GM18498 (cell line): Measurements from ENCODE around the gene UNC80.

Experiments used
- ATAC-seq: cut with Tn5 transposase; IDR thresholded peaks from one replicate; pipeline ENCODE4 v1.9.1; 2021; ENCODE audit warnings: mild to moderate bottlenecking, moderate library complexity; ENCODE audit not compliant: unreplicated experiment

UNC80 gene

GRCh38 chr2:209808521-209808920, 36.9 kb downstream of the UNC80 start:
- ATAC-seq: no peak

- no peak for ATAC-seq
Measured at GRCh38 chr2:209809256-209809655, 37.6 kb downstream of the UNC80 start.

DNA sequence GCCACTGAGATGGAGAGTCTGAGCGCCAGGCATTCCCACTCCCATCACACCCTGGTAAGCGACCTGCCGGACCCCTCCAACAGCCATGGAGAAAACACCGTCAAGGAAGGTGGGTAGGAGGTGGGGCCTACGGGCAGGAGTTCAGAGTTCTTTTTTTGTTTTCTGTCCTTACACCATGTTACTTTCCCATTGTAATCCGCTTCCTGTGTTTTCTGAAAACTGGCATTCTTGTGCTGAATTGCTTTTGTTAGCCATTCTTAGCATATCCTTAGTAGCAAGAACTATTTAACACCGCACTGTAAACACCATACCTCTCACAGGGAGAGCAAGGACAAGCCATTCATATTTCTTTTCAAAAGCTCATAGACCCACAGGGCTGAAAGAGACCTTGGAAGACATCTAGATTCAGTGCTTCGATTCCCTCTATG, 46.2 kb downstream of the UNC80 start:
- ATAC-seq: no peak

DNA sequence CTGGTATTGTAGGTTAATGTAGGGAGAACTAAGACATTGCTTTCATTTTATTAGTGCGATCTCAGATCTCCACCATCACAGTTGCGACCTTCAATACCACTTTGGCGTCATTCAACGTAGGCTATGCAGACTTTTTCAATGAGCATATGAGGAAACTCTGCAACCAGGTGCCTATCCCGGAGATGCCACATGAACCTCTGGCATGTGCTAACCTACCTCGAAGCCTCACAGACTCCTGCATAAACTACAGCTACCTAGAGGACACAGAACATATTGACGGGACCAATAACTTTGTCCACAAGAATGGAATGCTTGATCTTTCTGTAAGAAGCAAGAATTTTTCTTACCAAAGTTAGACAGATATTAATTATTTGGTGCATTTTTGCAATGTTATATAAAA, 47.3 kb downstream of the UNC80 start:
- ATAC-seq: no peak

GRCh38 chr2:209821806-209822205, 50.2 kb downstream of the UNC80 start:
- no peak for ATAC-seq

- no peak for ATAC-seq
Measured at GRCh38 chr2:209823484-209823883, 51.9 kb downstream of the UNC80 start.

DNA sequence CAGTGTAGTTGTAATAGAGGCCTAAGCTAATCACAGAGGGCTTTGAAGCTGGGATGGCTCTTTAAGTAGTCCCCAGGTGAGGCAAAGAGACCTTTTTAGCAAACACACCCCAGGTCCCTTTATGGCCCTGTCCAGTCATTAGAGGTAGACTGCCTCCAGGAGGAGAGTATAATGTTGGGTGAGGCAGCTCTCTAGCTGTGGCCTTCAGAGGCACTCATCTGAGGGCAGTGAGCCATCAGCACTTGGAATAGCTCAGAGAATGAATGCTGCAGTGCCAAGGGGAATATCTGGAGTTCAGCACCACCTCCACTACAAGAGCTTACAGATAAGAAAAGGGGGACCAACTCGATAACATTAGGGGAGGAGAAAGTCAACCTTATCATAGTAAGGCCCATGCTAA, 52.8 kb downstream of the UNC80 start:
- ATAC-seq: no peak

DNA sequence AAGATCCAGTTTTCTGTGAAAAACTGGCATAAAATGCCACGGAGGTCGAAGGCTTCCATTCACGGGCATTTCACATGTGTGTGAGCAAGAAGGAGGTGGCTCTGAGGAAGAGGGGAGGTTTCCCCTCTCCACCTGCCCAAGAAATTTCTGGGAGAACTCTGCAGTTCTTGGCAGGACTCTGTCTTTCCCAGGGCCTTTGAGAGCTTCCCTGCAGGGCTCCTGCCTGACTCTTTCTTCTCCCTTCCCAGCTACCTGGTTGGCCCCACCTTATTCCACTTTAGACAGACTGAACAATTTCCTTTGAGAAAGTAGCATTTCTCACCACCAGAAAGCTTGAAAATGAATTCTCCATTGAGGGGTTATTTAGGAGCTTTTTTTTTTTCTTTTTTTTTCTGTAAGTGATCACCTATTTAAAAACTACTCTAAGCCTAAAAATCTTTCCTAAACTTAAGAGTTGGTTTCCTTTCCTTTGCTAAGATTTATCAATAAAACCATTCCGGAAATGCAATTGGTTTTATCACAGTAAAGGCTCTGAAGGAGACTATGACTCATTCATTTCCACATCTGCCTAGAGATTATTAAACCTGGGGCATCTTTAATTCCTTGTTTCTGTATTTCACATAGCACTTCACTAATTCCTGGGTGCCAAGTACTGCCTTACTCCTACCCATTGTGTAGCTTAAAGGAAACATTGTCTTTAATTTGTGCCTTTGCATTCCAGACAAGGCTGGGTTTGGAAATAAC, 59.3 kb downstream of the UNC80 start:
- ATAC-seq: no peak

DNA sequence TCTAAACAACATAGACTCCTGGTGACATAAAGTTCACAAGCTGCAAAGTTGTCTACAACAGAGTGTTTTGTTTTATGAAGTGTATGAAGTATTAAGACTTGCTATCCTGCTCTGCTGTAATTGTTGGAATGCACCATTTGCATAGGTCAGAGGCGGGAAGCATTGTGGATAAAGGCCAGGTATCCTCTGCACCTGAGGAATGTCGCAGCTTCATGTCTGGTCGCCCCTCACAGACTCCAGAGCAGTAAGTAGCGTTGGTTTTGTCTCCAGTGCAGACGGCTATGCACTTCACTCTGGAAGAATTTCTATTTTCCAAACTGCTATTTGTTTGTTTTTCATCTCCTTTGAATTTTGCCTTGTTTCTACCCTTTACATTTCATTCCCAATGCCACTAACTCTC, 63.1 kb downstream of the UNC80 start:
- no peak for ATAC-seq

DNA sequence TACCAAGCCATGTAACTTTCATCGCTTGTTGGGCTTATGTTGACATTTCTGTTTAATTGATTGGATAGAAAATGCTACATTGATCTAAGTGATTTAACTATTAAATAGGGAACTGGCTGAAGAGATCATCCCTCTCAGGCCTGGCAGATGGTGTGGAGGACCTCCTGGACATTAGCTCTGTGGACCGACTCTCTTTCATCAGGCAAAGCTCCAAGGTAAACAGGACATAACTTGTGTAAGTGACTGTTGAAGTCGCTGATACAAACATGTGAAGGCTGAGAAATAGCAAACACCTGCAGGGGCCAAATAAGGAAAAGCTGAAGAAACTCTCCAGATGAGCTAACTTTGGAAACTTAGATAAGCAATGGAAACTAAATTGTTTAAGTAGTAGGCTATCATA, 68.8 kb downstream of the UNC80 start:
- ATAC-seq: no peak

- no peak for ATAC-seq
Measured at GRCh38 chr2:209845666-209846065, 74.0 kb downstream of the UNC80 start.

GRCh38 chr2:209864716-209865295, 93.2 kb downstream of the UNC80 start:
- ATAC-seq: no peak

- ATAC-seq: no peak
Measured at GRCh38 chr2:209868271-209868994, 96.8 kb downstream of the UNC80 start.

DNA sequence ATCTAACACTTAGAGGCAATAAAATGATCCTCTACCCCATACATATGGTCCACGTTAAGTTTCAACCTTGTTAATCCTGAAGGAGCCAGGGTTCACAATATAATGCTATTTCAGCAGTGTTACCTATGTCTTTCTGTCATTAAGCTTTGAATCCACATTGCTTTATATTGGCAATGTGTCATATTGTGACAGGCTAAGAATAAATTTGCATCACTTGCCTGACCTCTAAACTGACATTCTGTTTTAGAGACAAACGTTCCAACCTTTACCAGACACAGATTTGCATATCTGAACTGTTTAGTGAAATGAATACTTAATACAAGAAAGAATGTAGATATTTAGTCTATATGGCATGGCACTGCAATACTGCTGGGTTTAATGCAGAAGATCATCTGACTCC, 98.4 kb downstream of the UNC80 start:
- ATAC-seq: no peak

DNA sequence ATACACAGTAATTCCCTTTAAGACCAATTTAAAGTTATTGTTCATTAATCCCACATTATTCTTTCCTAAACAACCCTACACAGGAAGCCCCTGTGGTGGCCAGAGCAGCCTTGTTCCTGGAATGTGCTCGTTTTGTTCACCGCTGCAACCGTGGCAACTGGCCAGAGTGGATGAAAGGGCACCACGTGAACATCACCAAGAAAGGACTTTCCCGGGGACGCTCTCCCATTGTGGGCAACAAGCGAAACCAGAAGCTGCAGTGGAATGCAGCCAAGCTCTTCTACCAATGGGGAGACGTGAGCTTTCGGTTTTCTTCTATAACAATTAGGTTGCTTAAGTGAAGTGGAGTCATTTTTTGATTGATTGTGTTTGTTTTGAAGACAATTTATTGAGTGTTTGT, 101.0 kb downstream of the UNC80 start:
- no peak for ATAC-seq

GRCh38 chr2:209875270-209875669, 103.6 kb downstream of the UNC80 start:
- no peak for ATAC-seq

DNA sequence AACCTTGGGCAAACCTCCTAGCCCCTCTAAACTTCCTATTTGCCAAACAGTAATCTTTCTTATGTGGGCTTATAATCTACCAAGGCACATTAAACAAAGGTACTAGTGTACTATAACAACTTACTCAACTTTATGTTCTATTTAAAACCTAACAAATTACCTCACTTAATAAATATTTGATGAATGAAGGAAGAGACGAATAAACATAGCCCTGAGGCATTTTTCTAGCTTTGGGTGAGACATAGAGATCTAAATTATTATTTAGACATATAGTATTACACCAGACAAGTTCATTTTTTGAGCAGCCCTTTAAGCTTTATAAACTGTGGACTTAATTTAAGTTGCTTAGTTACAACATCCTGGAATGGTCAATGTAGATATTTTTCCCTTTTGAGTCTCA, 104.6 kb downstream of the UNC80 start:
- ATAC-seq: no peak

- no peak for ATAC-seq
Measured at GRCh38 chr2:209878701-209879100, 107.1 kb downstream of the UNC80 start.

DNA sequence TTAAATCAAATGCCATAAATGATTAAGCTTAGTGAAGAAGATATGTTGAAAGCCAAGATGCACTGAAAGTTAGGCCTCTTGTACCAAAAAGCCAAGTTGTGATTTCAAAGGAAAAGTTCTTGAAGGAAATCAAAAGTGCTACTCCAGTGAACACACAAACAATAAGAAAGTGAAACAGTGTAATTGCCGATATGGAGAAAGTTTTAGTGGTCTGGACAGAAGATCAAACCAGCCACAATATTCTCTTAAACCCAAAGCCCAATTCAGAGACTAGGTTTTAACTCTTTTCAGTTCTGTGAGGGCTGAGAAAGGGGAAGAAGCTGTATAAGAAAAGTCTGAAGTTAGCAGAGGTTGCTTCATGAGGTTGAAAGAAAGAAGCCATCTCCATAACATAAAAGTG, 129.0 kb downstream of the UNC80 start:
- ATAC-seq: no peak

DNA sequence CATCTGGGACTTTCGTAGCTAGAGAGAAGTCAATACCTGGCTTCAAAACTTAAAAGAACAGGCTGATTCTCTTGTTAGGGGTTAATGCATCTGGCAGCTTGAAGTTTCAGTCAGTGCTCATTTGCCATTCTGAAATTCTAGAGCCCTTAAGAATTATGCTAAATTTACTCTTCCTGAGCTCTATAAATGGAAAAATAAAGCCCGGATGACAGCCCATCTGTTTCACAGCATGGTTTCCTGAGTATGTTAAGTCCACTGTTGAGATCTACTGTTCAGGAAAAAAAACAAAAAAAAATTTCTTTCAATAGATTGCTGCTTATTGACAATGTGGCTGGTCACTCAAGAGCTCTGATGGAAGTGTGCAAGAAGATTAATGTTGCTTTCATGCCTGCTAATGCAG, 129.5 kb downstream of the UNC80 start:
- no peak for ATAC-seq

GRCh38 chr2:209905691-209906090, 134.1 kb downstream of the UNC80 start:
- ATAC-seq: no peak

GRCh38 chr2:209907746-209908145, 136.1 kb downstream of the UNC80 start:
- no peak for ATAC-seq
